Measurements from ENCODE around the gene TMTC2. TPM values are rescaled to one million over a fixed set of nuclear protein-coding genes. Genes with fewer than 3 reads are reported as not detected.

Gene TMTC2
- total and polyA plus RNA-seq, 2 donors = 18.1 to 95.3 TPM

DNA sequence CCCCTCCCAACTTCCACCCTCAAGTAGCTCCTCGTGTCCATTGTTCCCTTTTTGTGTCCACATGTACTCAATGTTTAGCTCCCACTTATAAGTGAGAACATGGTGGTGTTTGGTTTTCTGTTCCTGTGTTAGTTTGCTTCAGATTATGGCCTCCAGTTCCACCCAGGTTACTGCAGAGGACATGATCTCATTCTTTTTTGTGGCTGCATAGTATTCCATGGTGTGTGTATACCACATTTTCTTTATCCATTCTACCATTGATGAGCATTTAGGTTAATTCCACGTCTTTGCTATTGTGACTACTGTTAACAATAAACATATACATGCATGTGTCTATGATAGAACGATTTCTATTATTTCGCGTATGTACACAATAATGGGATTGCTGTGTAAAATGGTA lies 362.6 kb downstream of the TMTC2 start:
- no peak overlapping the region for H3K4me3 ChIP-seq (ENCODE audit: low read depth, low read length)
- H3K4me1 ChIP-seq (ENCODE audit: insufficient read depth) = no peaks in the 10 kb centered on the region
- no peaks in the 10 kb centered on the region for H3K36me3 ChIP-seq (ENCODE audit: insufficient read depth)
- no peak for DNase-seq (ENCODE audit: extremely low spot score)
- no peak overlapping the region for H3K27ac ChIP-seq (ENCODE audit: low read depth)
- WGBS = 96% methylated on average over 5 of the region's 5 CpGs

DNA sequence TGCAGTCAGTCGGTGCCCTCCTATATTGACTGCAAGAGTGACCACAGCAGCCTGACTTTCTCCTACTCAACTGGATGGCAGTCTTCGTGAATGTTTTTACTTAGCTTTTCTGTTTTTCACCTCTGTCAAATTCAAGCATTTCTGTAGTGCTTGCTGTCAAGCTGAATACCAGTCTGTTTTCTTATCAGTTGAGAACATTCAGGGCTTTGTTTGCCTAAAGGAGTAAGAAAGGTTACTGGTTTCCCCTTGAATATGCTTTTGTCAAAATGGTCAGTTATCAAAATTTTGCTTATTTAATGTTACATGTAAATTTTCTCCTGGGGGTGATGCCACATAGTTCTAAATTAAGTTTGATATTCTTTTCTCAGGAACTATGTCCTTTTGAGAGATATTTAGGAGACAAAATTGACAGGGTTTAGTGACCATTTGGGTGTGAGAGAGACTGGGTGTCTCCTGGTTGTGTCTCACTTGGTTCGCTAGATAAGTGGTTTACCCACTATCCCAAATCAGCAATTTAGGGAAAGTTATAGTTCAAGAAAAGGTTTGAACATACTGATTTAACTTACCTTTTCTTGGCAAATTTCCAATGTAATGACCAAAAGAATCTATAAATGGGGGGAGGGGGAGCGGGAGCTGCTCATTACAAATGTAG lies 366.3 kb downstream of the TMTC2 start:
- 83% methylated on average over 4 of the region's 4 CpGs for WGBS
- DNase-seq (ENCODE audit: extremely low spot score) = no peak
- no peaks in the 10 kb centered on the region for H3K36me3 ChIP-seq (ENCODE audit: insufficient read depth)

DNA sequence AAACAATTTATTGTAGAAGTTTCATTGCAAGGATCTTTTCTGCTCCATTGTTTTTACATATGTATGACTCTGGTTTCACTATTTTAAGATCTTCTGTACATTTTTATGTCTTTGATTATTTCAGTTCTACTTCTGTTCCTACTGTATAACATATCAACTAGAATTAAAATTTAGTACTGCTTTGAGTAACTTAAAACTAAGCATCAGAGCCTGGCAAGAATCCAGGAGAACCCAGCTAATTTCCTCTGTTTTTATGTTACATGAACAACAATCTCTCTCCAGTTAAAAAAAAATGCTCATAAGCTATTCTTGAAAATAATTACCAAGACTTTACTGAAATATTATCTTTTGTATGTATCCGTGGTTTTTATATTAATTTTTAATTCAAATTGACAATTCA lies 370.7 kb downstream of the TMTC2 start:
- Histone ChIP-seq H3K27ac (ENCODE audit: low read depth) (no peak overlapping the region), H3K36me3 (ENCODE audit: insufficient read depth) (no peaks in the 10 kb centered on the region), H3K4me1 (ENCODE audit: insufficient read depth) (no peaks in the 10 kb centered on the region), H3K4me3 (ENCODE audit: low read depth, low read length) (no peak overlapping the region)
- DNase-seq (ENCODE audit: extremely low spot score) = no peak
- 77% methylated on average over 1 of the region's 1 CpG for WGBS

More for the DNA sequence above, 366.3 kb downstream of the TMTC2 start:
- H3K27ac ChIP-seq (ENCODE audit: low read depth) = no peak overlapping the region
- H3K4me1 ChIP-seq (ENCODE audit: insufficient read depth) = no peaks in the 10 kb centered on the region
- no peak overlapping the region for H3K4me3 ChIP-seq (ENCODE audit: low read depth, low read length)

DNA sequence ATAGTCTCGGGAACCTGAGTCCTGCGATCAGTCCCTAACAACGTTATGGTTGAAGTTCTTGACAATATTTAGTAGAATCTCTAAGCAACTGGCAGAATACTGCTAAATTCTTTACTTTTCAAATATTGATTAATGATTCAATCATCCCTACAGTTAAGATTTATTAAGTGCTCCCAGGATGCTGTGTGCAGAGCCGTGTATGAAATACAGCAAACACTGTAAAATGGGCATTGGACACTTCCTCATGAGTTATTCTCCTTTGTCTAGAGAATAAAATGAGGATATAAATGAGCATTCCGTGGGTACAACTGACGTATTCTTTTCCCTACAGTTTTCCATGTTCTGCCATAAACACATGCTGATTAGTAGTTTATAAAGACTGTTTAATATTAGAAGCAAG lies 372.4 kb downstream of the TMTC2 start:
- H3K4me3 ChIP-seq (ENCODE audit: low read depth, low read length) = no peak overlapping the region
- H3K4me1 ChIP-seq (ENCODE audit: insufficient read depth) = no peaks in the 10 kb centered on the region
- 76% methylated on average over 6 of the region's 6 CpGs for WGBS
- no peak for DNase-seq (ENCODE audit: extremely low spot score)
- H3K36me3 ChIP-seq (ENCODE audit: insufficient read depth) = no peaks in the 10 kb centered on the region
- no peak overlapping the region for H3K27ac ChIP-seq (ENCODE audit: low read depth)

DNA sequence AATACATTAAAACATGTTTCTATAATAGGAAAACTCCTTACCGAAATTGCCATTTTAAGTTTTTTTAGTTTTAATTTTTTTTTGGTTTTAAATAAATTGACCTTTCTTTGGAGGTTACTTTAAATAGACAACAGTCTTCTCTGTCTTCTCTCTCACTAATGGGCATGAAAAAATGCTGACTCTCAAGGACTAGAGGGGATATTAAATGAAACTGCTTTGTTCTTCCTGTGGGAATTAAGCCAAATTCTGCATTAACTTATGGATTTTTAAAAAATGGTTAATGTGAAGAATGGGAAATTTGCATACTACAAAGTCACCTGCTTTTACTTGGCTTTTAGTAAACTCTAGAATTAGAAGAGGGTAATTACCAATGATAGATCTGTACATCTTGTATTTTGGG lies 378.9 kb downstream of the TMTC2 start:
- no peaks in the 10 kb centered on the region for H3K36me3 ChIP-seq (ENCODE audit: insufficient read depth)
- WGBS = 81% methylated on average over 1 of the region's 1 CpG
- no peak for DNase-seq (ENCODE audit: extremely low spot score)
- H3K4me1 ChIP-seq (ENCODE audit: insufficient read depth) = no peaks in the 10 kb centered on the region
- H3K4me3 ChIP-seq (ENCODE audit: low read depth, low read length) = no peak overlapping the region
- no peak overlapping the region for H3K27ac ChIP-seq (ENCODE audit: low read depth)

DNA sequence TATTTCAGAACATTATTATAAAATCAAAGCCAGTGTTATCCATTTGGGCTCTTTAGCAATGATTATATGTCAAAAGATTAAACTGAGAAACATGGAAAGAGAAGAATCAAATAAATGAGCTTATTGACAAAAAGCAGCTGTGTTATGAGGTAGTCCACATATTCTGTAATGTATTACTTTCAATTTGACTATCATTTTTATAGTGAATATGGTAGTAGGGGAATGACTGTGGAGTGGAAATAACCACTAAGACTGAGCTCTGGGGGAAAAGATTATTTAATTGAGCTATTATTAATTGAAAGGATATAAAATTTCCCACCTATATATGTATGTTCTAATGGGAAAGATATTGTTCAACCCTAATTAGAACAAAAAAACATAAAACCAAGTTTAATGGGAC lies 381.3 kb downstream of the TMTC2 start:
- Histone ChIP-seq H3K4me3 (ENCODE audit: low read depth, low read length) (no peak overlapping the region), H3K27ac (ENCODE audit: low read depth) (no peak overlapping the region), H3K4me1 (ENCODE audit: insufficient read depth) (no peaks in the 10 kb centered on the region), H3K36me3 (ENCODE audit: insufficient read depth) (no peaks in the 10 kb centered on the region)
- no peak for DNase-seq (ENCODE audit: extremely low spot score)

DNA sequence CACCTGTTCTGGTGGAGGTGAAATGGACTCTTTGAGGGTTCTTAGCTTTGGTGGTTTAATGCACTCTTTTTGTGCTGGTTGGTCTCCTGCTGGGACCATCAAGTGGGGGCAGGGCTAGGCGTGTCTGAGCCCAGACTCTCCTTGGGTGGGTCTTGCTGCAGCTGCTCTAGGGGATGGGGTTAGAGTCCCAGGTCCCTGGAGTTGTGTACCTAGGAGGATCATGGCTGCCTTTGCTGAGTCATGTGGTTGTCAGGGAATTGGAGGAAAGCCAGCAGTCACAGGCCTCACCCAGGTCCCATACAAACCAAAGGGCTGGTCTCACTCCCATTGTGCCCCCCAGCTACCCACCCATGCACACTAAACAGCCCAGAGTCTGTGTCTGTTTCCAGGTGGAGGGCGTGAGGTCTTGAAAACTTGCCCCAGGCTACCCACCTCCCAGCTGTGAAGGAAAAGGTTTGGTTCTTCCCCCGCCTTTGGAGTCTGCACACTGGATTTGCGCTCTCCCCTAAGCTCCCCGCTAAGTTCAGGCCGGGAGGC lies 387.7 kb downstream of the TMTC2 start:
- Histone ChIP-seq H3K4me1 (ENCODE audit: insufficient read depth) (no peaks in the 10 kb centered on the region), H3K4me3 (ENCODE audit: low read depth, low read length) (no peak overlapping the region), H3K27ac (ENCODE audit: low read depth) (no peak overlapping the region), H3K36me3 (ENCODE audit: insufficient read depth) (no peaks in the 10 kb centered on the region)
- no peak for DNase-seq (ENCODE audit: extremely low spot score)
- WGBS = 98% methylated on average over 6 of the region's 6 CpGs

DNA sequence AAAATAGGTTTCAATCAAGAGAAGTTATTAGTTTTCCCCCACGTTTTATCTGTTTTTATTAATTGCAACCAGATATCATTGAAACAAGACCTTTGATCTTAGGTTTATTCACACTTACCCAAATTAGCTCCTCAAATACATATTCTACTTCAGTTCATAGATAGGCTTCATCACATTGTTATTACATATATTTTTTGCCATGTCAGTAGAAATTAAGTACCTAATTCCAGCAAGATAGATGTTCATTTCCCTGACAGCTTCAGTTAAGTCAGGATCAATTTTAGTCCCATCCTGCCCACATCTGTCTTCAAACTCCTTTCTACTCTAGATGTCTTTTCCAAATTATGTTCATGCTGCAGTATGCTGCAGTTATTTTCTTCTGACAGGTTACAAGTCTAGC lies 388.8 kb downstream of the TMTC2 start:
- H3K4me1 ChIP-seq (ENCODE audit: insufficient read depth) = no peaks in the 10 kb centered on the region
- H3K4me3 ChIP-seq (ENCODE audit: low read depth, low read length) = no peak overlapping the region
- H3K27ac ChIP-seq (ENCODE audit: low read depth) = no peak overlapping the region
- WGBS = 89% methylated on average over 1 of the region's 1 CpG
- DNase-seq (ENCODE audit: extremely low spot score) = no peak
- H3K36me3 ChIP-seq (ENCODE audit: insufficient read depth) = no peaks in the 10 kb centered on the region

DNA sequence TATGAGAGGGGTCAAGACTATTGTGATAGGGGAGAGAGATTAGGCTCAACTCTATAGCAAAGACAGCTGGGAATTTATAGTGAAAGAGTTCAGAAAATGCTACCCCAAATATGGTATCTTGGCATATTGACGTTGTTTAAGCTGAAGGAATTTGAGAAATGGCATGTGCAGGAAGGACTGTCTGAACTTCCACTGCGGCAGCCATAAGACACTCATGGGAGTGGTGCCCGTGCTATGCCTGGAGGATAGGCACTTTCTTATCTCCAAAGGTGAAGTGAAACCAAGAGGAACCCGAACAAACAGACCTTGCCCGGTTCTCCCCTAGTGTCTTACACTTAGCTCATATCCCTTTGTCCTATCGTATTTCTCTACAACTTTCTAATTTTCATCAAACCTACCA lies 390.3 kb downstream of the TMTC2 start:
- no peaks in the 10 kb centered on the region for H3K4me1 ChIP-seq (ENCODE audit: insufficient read depth)
- H3K4me3 ChIP-seq (ENCODE audit: low read depth, low read length) = no peak overlapping the region
- DNase-seq (ENCODE audit: extremely low spot score) = no peak
- H3K36me3 ChIP-seq (ENCODE audit: insufficient read depth) = no peaks in the 10 kb centered on the region
- WGBS = 76% methylated on average over 6 of the region's 6 CpGs
- no peak overlapping the region for H3K27ac ChIP-seq (ENCODE audit: low read depth)

DNA sequence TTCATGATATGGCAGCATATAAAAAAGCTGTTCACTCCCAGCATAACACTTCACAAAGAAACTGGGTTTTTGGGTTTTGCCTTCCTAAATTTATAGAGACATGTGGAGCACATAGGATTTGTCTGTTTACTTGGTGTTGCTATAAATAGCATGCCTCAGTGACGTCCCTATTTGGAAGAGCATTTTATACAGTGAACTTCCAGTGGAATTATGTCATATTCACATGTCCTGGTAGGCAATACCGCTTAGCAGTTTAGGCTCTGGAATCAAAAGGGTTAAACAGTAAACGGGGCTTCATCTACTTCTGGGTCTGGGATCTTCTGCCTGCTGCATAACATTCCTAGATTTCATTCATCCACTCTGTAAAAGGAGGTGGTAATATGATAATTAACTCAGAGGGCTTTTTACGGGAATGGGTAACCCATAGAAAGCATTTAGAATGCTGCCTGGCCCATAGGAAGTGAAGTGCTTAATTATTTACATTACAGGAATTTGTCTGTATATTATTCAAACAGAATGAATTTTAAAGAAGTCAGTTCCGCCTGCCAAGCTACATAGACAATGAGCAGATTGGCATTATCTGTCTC lies 396.1 kb downstream of the TMTC2 start:
- Histone ChIP-seq H3K4me3 (ENCODE audit: low read depth, low read length) (no peak overlapping the region), H3K36me3 (ENCODE audit: insufficient read depth) (no peaks in the 10 kb centered on the region), H3K4me1 (ENCODE audit: insufficient read depth) (no peaks in the 10 kb centered on the region), H3K27ac (ENCODE audit: low read depth) (no peak overlapping the region)
- WGBS = 33% methylated on average over 5 of the region's 5 CpGs
- DNase-seq (ENCODE audit: extremely low spot score) = no peak

DNA sequence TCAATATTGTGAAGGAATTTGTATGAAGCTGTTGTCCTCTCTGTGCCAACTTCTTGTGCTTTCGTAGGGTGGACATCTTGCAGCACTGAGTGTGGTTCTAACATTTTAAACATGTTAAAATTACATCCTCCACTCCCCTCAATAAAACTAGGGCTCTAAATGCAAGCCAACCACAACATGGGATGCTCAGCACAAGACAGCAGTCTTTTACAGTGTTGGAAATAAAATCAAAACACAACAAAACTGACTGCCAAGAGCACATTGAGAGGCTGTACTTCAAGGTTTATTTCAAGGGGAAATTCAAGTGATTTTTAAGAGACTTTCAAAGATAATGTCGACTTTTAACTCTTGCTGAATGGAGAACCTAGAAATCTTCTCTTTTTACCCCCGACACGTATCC lies 396.9 kb downstream of the TMTC2 start:
- peak; percentile 18 for DNase-seq (ENCODE audit: extremely low spot score)
- Histone ChIP-seq H3K4me1 (ENCODE audit: insufficient read depth) (no peaks in the 10 kb centered on the region), H3K4me3 (ENCODE audit: low read depth, low read length) (no peak overlapping the region), H3K27ac (ENCODE audit: low read depth) (no peak overlapping the region), H3K36me3 (ENCODE audit: insufficient read depth) (no peaks in the 10 kb centered on the region)
- 52% methylated on average over 4 of the region's 4 CpGs for WGBS

DNA sequence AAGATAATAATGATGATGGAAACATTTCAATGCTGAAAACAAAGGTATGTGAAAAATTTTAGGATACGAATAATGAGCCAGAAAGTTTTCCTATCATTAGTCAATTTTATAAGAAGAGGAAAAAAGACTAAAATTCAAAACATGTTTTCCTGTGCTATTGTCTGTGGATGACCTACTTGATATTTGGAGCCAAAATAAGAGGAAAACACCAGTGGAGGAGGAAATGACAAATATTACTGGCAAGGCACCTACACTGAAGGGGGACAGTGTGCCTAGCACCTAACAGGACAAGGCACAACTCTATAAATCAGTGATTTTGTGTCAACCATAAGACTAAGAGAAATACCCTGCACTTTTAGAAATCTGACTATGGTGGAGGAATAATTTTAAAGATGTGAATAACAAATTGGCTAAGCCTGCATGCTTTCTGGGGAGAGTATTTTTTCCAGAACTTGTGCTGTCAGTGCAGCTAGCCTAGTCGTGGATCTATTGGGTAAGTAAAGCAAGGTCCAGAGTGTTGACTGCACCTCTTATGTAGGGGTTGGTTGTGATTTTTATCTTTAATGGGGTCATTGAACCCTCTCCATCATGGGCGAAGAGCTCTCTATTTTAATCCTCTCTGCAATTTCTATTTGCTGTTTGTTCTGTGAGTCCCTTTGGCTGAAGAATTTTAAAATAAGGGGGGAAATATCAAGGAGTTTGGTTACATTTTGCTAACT lies 398.0 kb downstream of the TMTC2 start:
- Histone ChIP-seq H3K4me1 (ENCODE audit: insufficient read depth) (no peaks in the 10 kb centered on the region), H3K4me3 (ENCODE audit: low read depth, low read length) (no peak overlapping the region), H3K36me3 (ENCODE audit: insufficient read depth) (no peaks in the 10 kb centered on the region), H3K27ac (ENCODE audit: low read depth) (no peak overlapping the region)
- no peak for DNase-seq (ENCODE audit: extremely low spot score)
- 80% methylated on average over 3 of the region's 3 CpGs for WGBS

DNA sequence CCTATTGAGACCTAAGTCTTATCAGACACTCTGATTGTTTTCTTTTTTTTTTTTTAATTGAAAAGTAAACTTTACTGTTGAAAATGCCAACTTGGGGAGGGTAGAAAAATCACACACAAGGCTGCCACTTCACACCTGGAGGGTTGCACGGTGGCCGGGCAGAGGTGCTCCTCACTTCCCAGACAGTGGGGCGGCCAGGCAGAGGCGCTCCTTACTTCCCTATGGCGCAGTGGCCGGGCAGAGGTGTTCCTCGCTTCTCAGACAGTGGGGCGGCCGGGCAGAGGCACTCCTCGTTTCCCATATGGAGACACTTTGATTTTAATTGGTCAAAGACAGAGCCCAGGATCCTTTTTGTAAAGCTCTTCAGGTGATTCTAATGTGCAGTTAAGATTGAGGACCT lies 399.3 kb downstream of the TMTC2 start:
- Histone ChIP-seq H3K36me3 (ENCODE audit: insufficient read depth) (no peaks in the 10 kb centered on the region), H3K4me1 (ENCODE audit: insufficient read depth) (no peaks in the 10 kb centered on the region), H3K4me3 (ENCODE audit: low read depth, low read length) (no peak overlapping the region), H3K27ac (ENCODE audit: low read depth) (no peak overlapping the region)
- no peak for DNase-seq (ENCODE audit: extremely low spot score)
- WGBS = 97% methylated on average over 10 of the region's 10 CpGs

DNA sequence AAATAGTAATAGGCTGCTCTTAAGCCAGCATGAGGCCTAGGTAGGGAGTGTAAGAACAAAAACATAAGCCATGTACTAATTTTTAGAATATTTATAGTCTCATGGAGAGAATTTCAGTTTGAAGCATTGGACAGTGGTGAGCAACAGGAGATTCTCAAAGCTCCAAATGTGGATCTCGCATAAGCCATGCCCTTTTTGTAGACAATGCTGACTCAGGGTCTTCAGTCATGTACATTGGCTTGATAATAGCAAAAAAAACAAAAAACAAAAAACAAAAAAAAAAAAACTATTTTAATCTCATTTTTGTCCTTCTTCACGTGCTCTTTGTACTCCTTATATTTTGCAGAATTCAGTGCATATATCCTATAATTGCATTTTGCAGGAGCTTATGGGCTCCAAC lies 402.9 kb downstream of the TMTC2 start:
- WGBS = 97% methylated on average over 2 of the region's 2 CpGs
- no peak for DNase-seq (ENCODE audit: extremely low spot score)

More for the DNA sequence above, 402.9 kb downstream of the TMTC2 start:
- Histone ChIP-seq H3K4me3 (ENCODE audit: low read depth, low read length) (no peak overlapping the region), H3K4me1 (ENCODE audit: insufficient read depth) (no peaks in the 10 kb centered on the region), H3K36me3 (ENCODE audit: insufficient read depth) (peaks cover 1% of the 10 kb centered on the region), H3K27ac (ENCODE audit: low read depth) (no peak overlapping the region)
